ENCODE results near the gene NRL.
A peak's percentile ranks its signal among the peaks of the same experiment; 100 is the strongest.

The NRL gene

DNA sequence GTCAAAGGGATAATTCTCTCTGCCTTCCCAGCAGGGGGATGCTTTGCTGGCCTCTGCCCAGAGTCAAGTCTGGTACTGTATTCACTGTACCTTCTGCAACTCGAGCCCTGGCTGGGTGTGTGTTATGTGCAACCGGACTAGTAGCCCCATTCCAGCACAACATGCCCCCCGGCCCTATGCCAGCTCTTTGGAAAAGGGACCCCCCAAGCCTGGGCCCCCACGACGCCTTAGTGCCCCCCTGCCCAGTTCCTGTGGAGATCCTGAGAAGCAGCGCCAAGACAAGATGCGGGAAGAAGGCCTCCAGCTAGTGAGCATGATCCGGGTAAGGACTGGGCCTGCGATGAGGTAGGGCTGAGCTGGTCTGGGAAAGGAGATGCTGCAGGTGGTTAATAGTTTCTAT, 35.8 kb upstream of the NRL start:
- no peaks in the 10 kb centered on the region for H3K9me3 Mint-ChIP-seq
- H3K4me1 Mint-ChIP-seq: peaks cover 15% of the 10 kb centered on the region
- no peaks in the 10 kb centered on the region for H3K27me3 Mint-ChIP-seq (ENCODE audit: low read depth)
- H3K4me3 Mint-ChIP-seq: peak overlapping the region; percentile 27 to 98 (median 81)
- TF ChIP-seq, protein P1, sequence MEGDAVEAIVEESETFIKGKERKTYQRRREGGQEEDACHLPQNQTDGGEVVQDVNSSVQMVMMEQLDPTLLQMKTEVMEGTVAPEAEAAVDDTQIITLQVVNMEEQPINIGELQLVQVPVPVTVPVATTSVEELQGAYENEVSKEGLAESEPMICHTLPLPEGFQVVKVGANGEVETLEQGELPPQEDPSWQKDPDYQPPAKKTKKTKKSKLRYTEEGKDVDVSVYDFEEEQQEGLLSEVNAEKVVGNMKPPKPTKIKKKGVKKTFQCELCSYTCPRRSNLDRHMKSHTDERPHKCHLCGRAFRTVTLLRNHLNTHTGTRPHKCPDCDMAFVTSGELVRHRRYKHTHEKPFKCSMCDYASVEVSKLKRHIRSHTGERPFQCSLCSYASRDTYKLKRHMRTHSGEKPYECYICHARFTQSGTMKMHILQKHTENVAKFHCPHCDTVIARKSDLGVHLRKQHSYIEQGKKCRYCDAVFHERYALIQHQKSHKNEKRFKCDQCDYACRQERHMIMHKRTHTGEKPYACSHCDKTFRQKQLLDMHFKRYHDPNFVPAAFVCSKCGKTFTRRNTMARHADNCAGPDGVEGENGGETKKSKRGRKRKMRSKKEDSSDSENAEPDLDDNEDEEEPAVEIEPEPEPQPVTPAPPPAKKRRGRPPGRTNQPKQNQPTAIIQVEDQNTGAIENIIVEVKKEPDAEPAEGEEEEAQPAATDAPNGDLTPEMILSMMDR (IDR thresholded peaks at IDR 0.05; ENCODE audit: unreplicated experiment in 3 of 3): no peak
- H3K27ac Mint-ChIP-seq: no peak overlapping the region
- peaks cover 35% of the 10 kb centered on the region for H3K36me3 Mint-ChIP-seq (ENCODE audit: low read depth)

DNA sequence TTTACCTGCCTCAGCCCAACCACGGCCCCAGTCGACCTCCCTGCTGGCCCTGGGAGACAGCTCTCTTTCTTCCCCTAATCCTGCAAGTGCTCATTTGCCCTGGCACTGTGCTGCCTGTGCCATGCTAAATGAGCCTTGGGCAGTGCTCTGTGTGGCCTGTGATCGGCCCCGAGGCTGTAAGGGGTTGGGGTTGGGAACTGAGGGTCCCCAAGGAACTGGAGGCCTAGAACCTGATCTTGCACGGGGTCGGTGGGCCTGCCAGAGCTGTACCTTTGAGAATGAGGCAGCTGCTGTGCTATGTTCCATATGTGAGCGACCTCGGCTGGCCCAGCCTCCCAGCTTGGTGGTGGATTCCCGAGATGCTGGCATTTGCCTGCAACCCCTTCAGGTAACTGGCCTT, 35.3 kb upstream of the NRL start:
- peak overlapping the region; percentile 50 to 98 (median 81) for H3K4me3 Mint-ChIP-seq
- no peak overlapping the region for H3K27ac Mint-ChIP-seq
- peaks cover 32% of the 10 kb centered on the region for H3K36me3 Mint-ChIP-seq (ENCODE audit: low read depth)
- H3K4me1 Mint-ChIP-seq: peaks cover 18% of the 10 kb centered on the region
- TF ChIP-seq, protein P1 (IDR thresholded peaks at IDR 0.05; ENCODE audit: unreplicated experiment in 3 of 3): no peak
- H3K27me3 Mint-ChIP-seq (ENCODE audit: low read depth): no peaks in the 10 kb centered on the region
- H3K9me3 Mint-ChIP-seq: no peaks in the 10 kb centered on the region

DNA sequence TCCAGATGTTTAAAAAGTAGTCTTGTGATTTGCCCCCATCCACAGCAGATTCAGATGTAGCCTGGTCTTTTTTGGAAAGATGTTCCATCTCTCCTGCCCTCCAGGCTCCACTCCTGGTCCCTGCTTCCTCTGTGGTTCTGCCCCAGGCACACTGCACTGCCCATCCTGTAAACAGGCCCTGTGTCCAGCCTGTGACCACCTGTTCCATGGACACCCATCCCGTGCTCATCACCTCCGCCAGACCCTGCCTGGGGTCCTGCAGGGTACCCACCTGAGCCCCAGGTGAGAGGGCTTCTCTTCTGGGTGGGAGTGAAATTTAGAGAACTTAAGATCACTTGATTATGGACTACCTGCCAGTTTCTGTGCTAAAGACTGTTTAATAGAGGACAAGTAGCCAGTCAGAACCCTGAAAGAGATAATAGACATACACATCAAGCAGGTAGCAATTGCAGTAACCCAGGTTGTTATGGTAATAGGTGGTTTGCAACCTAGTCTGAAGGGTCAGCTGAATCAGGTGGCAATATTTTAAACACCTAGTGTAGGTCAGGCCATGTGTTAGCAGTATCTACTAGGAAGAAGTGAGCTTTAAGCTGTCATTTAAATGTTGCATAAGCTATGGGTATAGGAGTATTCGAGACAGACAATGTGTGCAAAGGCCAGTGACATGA, 34.7 kb upstream of the NRL start:
- H3K27ac Mint-ChIP-seq: no peak overlapping the region
- TF ChIP-seq, protein P1 (IDR thresholded peaks at IDR 0.05; ENCODE audit: unreplicated experiment in 3 of 3): no peak
- no peaks in the 10 kb centered on the region for H3K27me3 Mint-ChIP-seq (ENCODE audit: low read depth)
- peak overlapping the region; percentile 96 to 98 (median 97) for H3K4me3 Mint-ChIP-seq
- peaks cover 26% of the 10 kb centered on the region for H3K36me3 Mint-ChIP-seq (ENCODE audit: low read depth)
- H3K4me1 Mint-ChIP-seq: peaks cover 18% of the 10 kb centered on the region
- no peaks in the 10 kb centered on the region for H3K9me3 Mint-ChIP-seq

DNA sequence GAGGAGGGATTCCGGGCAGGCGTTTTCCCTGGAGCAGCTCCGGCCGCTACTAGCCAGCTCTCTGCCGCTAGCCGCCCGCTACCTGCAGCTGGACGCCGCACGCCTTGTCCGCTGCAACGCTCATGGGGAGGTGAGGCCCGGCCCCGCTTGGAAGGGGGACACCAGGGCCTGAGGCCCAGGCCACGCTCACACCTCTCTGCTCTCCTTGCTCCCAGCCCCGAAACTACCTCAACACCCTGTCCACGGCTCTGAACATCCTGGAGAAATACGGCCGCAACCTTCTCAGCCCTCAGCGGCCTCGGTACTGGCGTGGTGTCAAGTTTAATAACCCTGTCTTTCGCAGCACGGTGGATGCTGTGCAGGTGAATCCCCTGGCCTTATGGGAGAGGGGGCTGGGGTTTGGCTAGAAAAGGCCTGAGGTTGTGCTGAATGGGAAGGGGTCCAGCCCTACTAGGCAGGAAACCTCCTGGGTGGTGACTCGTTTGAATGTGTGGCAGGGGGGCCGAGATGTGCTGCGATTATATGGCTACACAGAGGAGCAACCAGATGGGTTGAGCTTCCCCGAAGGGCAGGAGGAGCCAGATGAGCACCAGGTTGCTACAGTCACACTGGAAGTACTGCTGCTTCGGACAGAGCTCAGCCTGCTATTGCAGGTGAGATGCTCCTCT, 33.1 kb upstream of the NRL start:
- Mint-ChIP-seq H3K9me3 (no peaks in the 10 kb centered on the region), H3K36me3 (ENCODE audit: low read depth) (peaks cover 24% of the 10 kb centered on the region), H3K4me3 (peak overlapping the region; percentile 96 to 98 (median 97)), H3K27ac (peak overlapping the region in 1 of 3 experiments; percentile 24), H3K27me3 (ENCODE audit: low read depth) (no peaks in the 10 kb centered on the region), H3K4me1 (peaks cover 18% of the 10 kb centered on the region)
- TF ChIP-seq, protein P1 (IDR thresholded peaks at IDR 0.05; ENCODE audit: unreplicated experiment in 3 of 3): no peak

DNA sequence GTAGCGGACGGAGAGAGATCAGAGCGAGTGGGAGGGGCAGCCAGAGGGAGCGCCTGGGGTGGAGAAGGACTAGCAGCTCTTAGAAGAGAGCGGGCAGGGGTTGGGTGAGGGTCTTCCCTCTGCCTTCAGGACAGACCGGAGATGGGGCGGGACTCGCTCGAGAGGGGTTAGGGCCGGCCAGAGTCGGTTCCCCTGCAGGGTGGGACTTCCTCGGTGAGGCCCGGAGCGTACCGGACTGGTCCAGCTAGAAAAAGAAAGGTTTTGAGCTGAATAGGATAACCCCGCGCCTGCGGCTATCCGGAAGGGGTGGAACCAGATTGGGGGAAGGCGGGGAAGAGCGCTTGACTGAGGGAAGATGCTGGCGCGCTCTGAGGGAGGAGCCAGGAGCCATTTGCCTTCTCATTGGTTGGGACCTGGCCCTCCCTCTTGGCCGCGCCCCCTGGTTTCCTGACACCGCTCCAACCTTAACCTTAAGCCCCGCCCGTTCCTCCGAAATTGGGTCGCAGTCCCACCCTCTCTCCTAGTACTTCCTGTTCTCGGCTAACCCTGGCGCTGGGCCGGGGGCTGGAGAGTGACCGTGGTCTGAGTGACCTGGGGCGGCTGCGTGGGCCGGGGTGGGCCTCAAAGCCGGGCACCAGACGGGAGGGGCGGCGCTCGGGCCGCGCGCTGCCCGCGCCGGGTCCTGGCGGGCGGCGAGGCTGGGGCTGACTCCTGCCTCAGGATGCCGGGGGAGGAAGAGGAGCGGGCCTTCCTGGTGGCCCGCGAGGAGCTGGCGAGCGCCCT, 32.4 kb upstream of the NRL start, which contains the start of gene RNF31:
Gene RNF31, plus strand, starts transcription at position 521 of the 783 bp plus-strand sequence. Its CDS starts 201 bp downstream, at position 722.
- peaks cover 24% of the 10 kb centered on the region for H3K36me3 Mint-ChIP-seq (ENCODE audit: low read depth)
- TF ChIP-seq, protein P1 (IDR thresholded peaks at IDR 0.05; ENCODE audit: unreplicated experiment in 3 of 3): no peak

More for the DNA sequence above, 32.4 kb upstream of the NRL start, which contains the start of gene RNF31:
- peaks cover 18% of the 10 kb centered on the region for H3K4me1 Mint-ChIP-seq
- no peaks in the 10 kb centered on the region for H3K9me3 Mint-ChIP-seq
- peak within 1 kb of the TSS; percentile 89 to 97 (median 94) for H3K27ac Mint-ChIP-seq
- no peaks in the 10 kb centered on the region for H3K27me3 Mint-ChIP-seq (ENCODE audit: low read depth)
- H3K4me3 Mint-ChIP-seq: peak within 1 kb of the TSS; percentile 96 to 98 (median 97)

All from nephron (organoid).